HG03575 (cell line): ENCODE results near the gene PLEKHM2.

ENCODE experiments used
- ATAC-seq: cut with Tn5 transposase; IDR thresholded peaks from one replicate; pipeline ENCODE4 v1.9.1; 2021; ENCODE audit not compliant: unreplicated experiment, insufficient number of reproducible peaks, low FRiP score; ENCODE audit errors: extremely low read depth

PLEKHM2 gene

GRCh38 chr1:15734296-15734695 lies 50.2 kb downstream of the PLEKHM2 start:
- ATAC-seq = no peak

- no peak for ATAC-seq
Observed at GRCh38 chr1:15734901-15735300, 50.8 kb downstream of the PLEKHM2 start.

GRCh38 chr1:15735304-15736037 lies 51.4 kb downstream of the PLEKHM2 start:
- no peak for ATAC-seq

GRCh38 chr1:15736038-15736891 lies 52.1 kb downstream of the PLEKHM2 start, which contains the start of gene SLC25A34:
Gene SLC25A34, plus strand, starts transcription at chr1:15736258. Its CDS starts 228 bp downstream, at chr1:15736486.
- no peak for ATAC-seq

- ATAC-seq = no peak
Observed at GRCh38 chr1:15736892-15737261, 52.8 kb downstream of the PLEKHM2 start.

- no peak for ATAC-seq
Observed at GRCh38 chr1:15737324-15738319, 53.5 kb downstream of the PLEKHM2 start.

GRCh38 chr1:15738416-15739113 lies 54.4 kb downstream of the PLEKHM2 start:
- ATAC-seq = no peak

GRCh38 chr1:15739259-15739658 lies 55.1 kb downstream of the PLEKHM2 start:
- no peak for ATAC-seq

- no peak for ATAC-seq
Observed at GRCh38 chr1:15739745-15740144, 55.6 kb downstream of the PLEKHM2 start.

GRCh38 chr1:15740924-15741850 lies 57.1 kb downstream of the PLEKHM2 start:
- no peak for ATAC-seq

GRCh38 chr1:15742339-15742801 lies 58.2 kb downstream of the PLEKHM2 start, which contains the start of gene TMEM82:
Gene TMEM82, plus strand, starts transcription at chr1:15742499. Its CDS starts 61 bp downstream, at chr1:15742560.
- ATAC-seq = no peak

- no peak for ATAC-seq
Observed at GRCh38 chr1:15744122-15744679, 60.1 kb downstream of the PLEKHM2 start.

GRCh38 chr1:15747378-15747777 lies 63.3 kb downstream of the PLEKHM2 start:
- ATAC-seq = no peak

- no peak for ATAC-seq
Observed at GRCh38 chr1:15748264-15748663, 64.1 kb downstream of the PLEKHM2 start.

- no peak for ATAC-seq
Observed at GRCh38 chr1:15748690-15749398, 64.7 kb downstream of the PLEKHM2 start.
